ENCODE results near the gene ATP9B. TPM values are rescaled to one million over a fixed set of nuclear protein-coding genes. Genes with fewer than 3 reads are reported as not detected.

The ATP9B gene
- total RNA-seq, 3 donors from 2014 or later (not counting 1 experiment from before 2014, with no cell fraction given) = 66.0 to 78.9 (median 68.0) TPM

DNA sequence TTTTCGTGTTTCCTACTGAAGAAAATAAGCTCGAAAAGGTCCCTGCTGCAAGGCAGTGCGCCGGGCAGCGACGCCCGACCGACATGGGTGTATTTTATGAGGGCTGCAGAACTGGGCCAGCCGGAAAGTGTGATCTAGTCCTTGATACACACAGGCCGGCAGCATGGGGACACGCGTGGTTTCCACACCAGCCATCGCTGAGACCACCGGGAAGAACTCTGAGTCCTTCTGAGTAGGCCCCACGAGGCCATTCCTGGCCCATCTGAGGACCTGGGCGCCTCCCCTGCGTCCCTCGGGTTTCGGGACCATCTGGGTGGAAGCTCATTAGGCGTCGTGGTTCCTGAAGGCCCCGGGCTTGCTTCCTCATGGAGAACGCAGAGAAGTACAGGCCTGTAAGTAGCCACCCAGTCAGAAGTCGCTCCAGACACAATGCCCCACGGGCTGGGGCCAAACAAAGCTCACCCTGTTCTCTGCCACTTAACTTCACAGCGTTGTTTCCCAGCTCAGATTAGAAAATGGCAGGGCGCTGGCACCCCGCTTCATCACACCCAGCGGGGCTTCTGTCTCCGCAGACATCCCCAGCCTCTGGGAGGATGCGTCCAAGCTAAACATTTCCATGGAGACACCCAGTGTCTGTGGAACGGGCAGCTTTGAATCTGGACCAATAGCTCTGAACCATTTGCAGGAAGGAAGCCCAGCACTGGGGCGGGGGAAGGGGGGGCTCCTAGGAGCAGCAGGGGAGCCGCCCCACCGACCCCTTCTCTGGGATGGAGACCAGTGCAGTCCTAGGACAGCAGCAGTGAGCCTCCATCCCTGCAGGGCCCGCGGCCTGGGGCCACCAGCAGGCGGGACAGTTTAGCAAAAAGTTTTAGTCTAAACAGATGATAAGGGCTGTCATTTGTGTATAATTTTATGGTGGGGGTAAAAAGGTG is 328.9 kb downstream of the ATP9B start:
- H3K4me3 ChIP-seq (ENCODE audit: low read length) = no peak overlapping the region
- TF ChIP-seq, protein P1, sequence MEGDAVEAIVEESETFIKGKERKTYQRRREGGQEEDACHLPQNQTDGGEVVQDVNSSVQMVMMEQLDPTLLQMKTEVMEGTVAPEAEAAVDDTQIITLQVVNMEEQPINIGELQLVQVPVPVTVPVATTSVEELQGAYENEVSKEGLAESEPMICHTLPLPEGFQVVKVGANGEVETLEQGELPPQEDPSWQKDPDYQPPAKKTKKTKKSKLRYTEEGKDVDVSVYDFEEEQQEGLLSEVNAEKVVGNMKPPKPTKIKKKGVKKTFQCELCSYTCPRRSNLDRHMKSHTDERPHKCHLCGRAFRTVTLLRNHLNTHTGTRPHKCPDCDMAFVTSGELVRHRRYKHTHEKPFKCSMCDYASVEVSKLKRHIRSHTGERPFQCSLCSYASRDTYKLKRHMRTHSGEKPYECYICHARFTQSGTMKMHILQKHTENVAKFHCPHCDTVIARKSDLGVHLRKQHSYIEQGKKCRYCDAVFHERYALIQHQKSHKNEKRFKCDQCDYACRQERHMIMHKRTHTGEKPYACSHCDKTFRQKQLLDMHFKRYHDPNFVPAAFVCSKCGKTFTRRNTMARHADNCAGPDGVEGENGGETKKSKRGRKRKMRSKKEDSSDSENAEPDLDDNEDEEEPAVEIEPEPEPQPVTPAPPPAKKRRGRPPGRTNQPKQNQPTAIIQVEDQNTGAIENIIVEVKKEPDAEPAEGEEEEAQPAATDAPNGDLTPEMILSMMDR (IDR thresholded peaks at IDR 0.05) = no peak
- H3K36me3 ChIP-seq (ENCODE audit: control insufficient read depth, insufficient read depth, low read length) = peaks cover 2% of the 10 kb centered on the region
- WGBS (ENCODE audit: insufficient coverage) = 86% methylated on average over 38 of the region's 38 CpGs
- peak overlapping the region; percentile 88 for H3K4me3 Mint-ChIP-seq
- ATAC-seq (no peak), DNase-seq (no peak)
- no peaks in the 10 kb centered on the region for H3K9me3 Mint-ChIP-seq
- H3K4me1 ChIP-seq (ENCODE audit: control insufficient read depth, insufficient read depth, low read length) = peaks cover 68% of the 10 kb centered on the region
- H3K27ac ChIP-seq (ENCODE audit: low read length) = no peak overlapping the region
- H3K9me3 ChIP-seq (ENCODE audit: control insufficient read depth, insufficient read depth, low read length) = no peaks in the 10 kb centered on the region
- peaks cover 18% of the 10 kb centered on the region for H3K27me3 ChIP-seq (ENCODE audit: control insufficient read depth, insufficient read depth, low read length)
- intact Hi-C loops (cut with micrococcal nuclease) = no loop called here
- no peaks in the 10 kb centered on the region for H3K36me3 Mint-ChIP-seq
- peaks cover 29 to 46% of the 10 kb centered on the region in 2 donors for H3K4me1 Mint-ChIP-seq
- peaks cover 2 to 10% of the 10 kb centered on the region in 2 donors for H3K27me3 Mint-ChIP-seq (ENCODE audit: low read depth in 2 of 2)
- peak overlapping the region; percentile 74 to 83 for H3K27ac Mint-ChIP-seq

DNA sequence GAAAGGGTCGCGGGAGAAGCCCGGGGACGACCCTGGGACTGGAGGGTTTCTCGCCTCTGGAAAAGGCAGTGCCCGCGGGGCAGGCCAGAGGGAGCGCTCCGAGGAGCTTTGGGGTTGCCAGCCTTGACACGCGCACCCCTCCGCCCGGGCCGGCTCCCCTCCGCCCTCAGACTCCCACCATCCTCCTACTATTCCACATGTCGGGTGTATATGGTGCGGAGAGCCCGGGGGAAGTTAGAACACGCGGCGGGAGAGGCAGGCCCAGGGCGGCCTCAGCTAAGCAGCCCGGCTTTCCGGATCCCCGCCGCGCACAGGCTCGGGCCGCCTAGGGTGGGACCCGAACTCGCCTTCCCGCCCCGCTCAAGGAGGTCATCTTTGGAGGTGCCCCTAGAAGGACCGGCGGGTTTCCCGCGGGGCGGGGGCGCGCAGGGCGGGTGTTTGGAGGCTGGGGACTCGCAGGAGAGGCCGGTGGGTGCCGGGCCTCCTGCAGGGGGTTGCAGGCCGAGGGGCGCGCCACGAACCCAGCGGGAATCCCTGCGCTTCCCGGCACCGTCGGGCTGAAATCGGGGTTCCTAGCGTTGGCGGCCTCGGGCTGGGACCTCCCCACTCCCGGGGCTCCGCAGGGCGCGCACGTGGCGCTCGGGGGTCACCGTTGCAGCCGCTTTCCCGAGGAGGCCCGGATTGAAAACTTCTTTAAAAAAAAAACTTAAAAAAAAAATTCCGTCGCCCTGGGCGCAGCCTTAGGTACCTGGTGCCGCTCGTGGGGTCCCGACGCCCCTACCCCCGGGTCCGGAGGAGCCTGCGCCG is 330.3 kb downstream of the ATP9B start:
- TF ChIP-seq, protein P1 (IDR thresholded peaks at IDR 0.05) = no peak
- DNase-seq (peak in 1 of 2 donors; percentile 49), ATAC-seq (peak; percentile 1 to 25 (median 9))
- Histone ChIP-seq H3K9me3 (ENCODE audit: control insufficient read depth, insufficient read depth, low read length) (no peaks in the 10 kb centered on the region), H3K4me1 (ENCODE audit: control insufficient read depth, insufficient read depth, low read length) (peaks cover 69% of the 10 kb centered on the region), H3K27me3 (ENCODE audit: control insufficient read depth, insufficient read depth, low read length) (peaks cover 13% of the 10 kb centered on the region), H3K4me3 (ENCODE audit: low read length) (peak overlapping the region; percentile 54), H3K27ac (ENCODE audit: low read length) (peak overlapping the region; percentile 62), H3K36me3 (ENCODE audit: control insufficient read depth, insufficient read depth, low read length) (peaks cover 2% of the 10 kb centered on the region)
- H3K36me3 Mint-ChIP-seq = no peaks in the 10 kb centered on the region
- H3K9me3 Mint-ChIP-seq = no peaks in the 10 kb centered on the region
- H3K4me1 Mint-ChIP-seq = peaks cover 37 to 51% of the 10 kb centered on the region in 2 donors
- intact Hi-C loops (cut with micrococcal nuclease) = loop anchor here (2.0 to 5.0 kb wide), 2 partner anchors 279 to 332 kb away; partner anchors contain the start of genes ATP9B and CTDP1
- H3K27ac Mint-ChIP-seq = peak overlapping the region; percentile 74 to 83
- 3% methylated on average over 79 of the region's 79 CpGs for WGBS (ENCODE audit: insufficient coverage)
- peak overlapping the region; percentile 88 for H3K4me3 Mint-ChIP-seq
- H3K27me3 Mint-ChIP-seq (ENCODE audit: low read depth in 2 of 2) = peaks cover 0 to 4% of the 10 kb centered on the region in 2 donors

DNA sequence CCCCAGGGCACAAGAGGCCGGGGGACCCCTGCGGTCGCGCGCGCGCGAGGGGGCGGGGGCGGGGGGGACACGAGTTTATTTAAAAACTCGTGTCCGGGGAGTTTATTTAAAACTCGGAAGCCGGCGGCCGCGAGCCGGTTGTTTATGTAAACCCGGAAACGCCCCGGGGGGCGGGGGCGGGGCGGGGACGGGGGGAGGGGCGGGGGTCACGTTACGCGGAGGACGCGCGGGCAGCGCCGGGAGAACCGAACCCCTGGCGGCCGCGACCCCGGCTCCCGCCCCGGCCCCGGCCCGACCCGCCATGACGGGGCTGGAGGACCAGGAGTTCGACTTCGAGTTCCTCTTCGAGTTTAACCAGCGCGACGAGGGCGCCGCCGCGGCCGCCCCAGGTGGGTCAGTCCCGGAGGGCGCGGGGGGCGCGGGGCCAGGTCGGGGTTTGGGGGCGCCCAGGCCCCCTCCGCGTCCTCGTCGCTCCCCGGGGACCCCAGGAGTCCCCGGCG is 330.9 kb downstream of the ATP9B start:
- Histone ChIP-seq H3K27ac (ENCODE audit: low read length) (peak overlapping the region; percentile 62), H3K4me3 (ENCODE audit: low read length) (peak overlapping the region; percentile 54), H3K27me3 (ENCODE audit: control insufficient read depth, insufficient read depth, low read length) (peaks cover 8% of the 10 kb centered on the region), H3K9me3 (ENCODE audit: control insufficient read depth, insufficient read depth, low read length) (no peaks in the 10 kb centered on the region), H3K36me3 (ENCODE audit: control insufficient read depth, insufficient read depth, low read length) (peaks cover 2% of the 10 kb centered on the region), H3K4me1 (ENCODE audit: control insufficient read depth, insufficient read depth, low read length) (peaks cover 69% of the 10 kb centered on the region)
- Mint-ChIP-seq H3K27ac (no peak overlapping the region), H3K4me1 (peaks cover 44 to 58% of the 10 kb centered on the region in 2 donors), H3K36me3 (no peaks in the 10 kb centered on the region), H3K9me3 (no peaks in the 10 kb centered on the region), H3K27me3 (ENCODE audit: low read depth in 2 of 2) (no peaks in the 10 kb centered on the region), H3K4me3 (no peak overlapping the region)
- ATAC-seq (peak; percentile 41 to 68 (median 68)), DNase-seq (peak; percentile 53 to 75)
- intact Hi-C loops (cut with micrococcal nuclease) = loop anchor here (2.0 to 5.0 kb wide), 2 partner anchors 279 to 333 kb away; partner anchors contain the start of genes ATP9B and CTDP1
- under 1% methylated on average over 55 of the region's 71 CpGs for WGBS (ENCODE audit: insufficient coverage)
- TF ChIP-seq, protein P1 (IDR thresholded peaks at IDR 0.05) = no peak

Measured in natural killer cell (primary cell).